ENCODE results near the gene KCP. TPM values are rescaled to one million over a fixed set of nuclear protein-coding genes. Genes with fewer than 3 reads are reported as not detected.

Gene KCP
- total and polyA plus RNA-seq, 10 of the 15 experiments (the other 5 are each of a cell fraction or from before 2014, with no cell fraction given) = 0.05 to 7.8 (median 2.5) TPM

DNA sequence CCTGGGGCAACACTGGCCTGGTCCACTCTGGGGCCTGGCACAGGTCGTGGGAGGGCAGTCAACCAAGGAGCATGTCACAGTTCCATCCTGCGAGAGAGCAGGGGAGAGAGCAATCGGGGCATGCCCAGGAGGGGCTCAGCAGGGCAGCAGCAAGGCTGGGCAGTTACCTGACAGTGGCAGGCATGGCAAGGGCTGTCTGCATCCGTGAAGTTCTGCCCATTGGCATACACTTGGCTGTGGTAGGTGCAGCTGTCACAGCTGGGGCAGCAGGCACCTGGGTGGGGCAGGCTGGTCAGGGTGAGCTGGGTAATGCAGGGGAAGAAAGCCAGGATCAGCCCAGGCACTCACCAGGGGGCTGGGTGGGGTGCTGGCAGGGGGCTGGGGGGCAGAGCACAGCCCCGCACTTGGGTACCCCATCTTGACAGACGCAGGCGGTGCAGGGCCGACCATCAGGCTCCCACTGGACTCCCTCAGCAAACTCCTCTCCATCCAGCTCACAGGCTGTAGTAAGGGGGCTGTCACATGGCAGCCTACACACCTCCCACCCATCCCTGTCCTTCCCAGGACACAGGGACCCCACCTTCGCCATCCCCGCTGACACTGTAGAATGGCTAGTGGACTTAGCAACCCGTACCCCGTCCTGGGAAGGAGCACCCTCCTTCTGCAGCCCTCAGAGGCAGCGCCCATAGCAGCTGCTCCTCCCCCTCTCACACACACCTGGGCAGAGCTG lies 17.8 kb downstream of the KCP start (continued):
- TF ChIP-seq, protein P1, sequence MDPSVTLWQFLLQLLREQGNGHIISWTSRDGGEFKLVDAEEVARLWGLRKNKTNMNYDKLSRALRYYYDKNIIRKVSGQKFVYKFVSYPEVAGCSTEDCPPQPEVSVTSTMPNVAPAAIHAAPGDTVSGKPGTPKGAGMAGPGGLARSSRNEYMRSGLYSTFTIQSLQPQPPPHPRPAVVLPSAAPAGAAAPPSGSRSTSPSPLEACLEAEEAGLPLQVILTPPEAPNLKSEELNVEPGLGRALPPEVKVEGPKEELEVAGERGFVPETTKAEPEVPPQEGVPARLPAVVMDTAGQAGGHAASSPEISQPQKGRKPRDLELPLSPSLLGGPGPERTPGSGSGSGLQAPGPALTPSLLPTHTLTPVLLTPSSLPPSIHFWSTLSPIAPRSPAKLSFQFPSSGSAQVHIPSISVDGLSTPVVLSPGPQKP (IDR thresholded peaks at IDR 0.05; ENCODE audit: low read depth, low read length) = no peak

DNA sequence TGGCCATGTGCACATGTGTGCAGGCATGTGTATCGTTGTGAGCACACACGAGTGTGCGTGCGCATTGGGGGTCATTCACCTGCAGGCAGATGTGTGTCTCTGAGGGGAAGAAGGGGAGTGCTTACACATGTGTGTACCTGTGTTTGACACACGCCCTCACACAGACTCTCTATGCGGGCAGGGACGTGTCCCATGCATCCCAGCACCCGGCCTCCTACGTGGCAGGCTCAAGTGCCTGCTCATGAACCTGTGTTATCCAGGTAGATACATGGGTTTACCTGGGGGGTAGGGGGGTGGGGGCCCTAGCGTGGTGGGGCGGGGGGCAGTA lies 18.6 kb downstream of the KCP start:
- DNase-seq (ENCODE audit: low read depth, low spot score) = no peak
- Histone ChIP-seq H4K20me1 (ENCODE audit: control insufficient read depth, insufficient read depth) (no peaks in the 10 kb centered on the region), H3K27ac (ENCODE audit: control insufficient read depth, insufficient read depth) (no peak overlapping the region), H3K4me3 (no peak overlapping the region), H3K79me2 (ENCODE audit: control insufficient read depth, insufficient read depth, low read length) (no peaks in the 10 kb centered on the region), H2AFZ (ENCODE audit: control insufficient read depth, low read depth, low read length) (no peak overlapping the region), H3K4me2 (ENCODE audit: control insufficient read depth, insufficient read depth) (no peak overlapping the region), H3K9me3 (replicated peaks; ENCODE audit: control insufficient read depth, insufficient read depth, low read length) (no peaks in the 10 kb centered on the region), H3K4me1 (ENCODE audit: control insufficient read depth, insufficient read depth, low read length) (no peaks in the 10 kb centered on the region), H3K27me3 (replicated peaks in 1 of 2; ENCODE audit: control insufficient read depth in 2 of 2, insufficient read depth in 2 of 2, low read length in 1 of 2) (peaks cover 0 to 1% of the 10 kb centered on the region in 2 experiments; a peak in 2 of 4 replicates), H3K36me3 (ENCODE audit: control insufficient read depth in 2 of 2, insufficient read depth in 2 of 2, low read length in 1 of 2) (no peaks in the 10 kb centered on the region), H3K9ac (ENCODE audit: control insufficient read depth, insufficient read depth, low read length) (no peak overlapping the region)
- FAIRE-seq = no peak
- WGBS (ENCODE audit: insufficient coverage, insufficient replicate concordance, low lambda C conversion rate, missing lambda C conversion rate) = 63% methylated on average over 6 of the region's 11 CpGs
- intact Hi-C loops (cut with micrococcal nuclease; ENCODE audit: unreplicated experiment) = no loop called here
- TF ChIP-seq NFXL1 (IDR thresholded peaks at IDR 0.05; ENCODE audit: borderline replicate concordance) (no peak), POLR2AphosphoS2 (IDR thresholded peaks at IDR 0.05; ENCODE audit: low read depth, low read length) (no peak), ZSCAN29 (IDR thresholded peaks at IDR 0.05) (no peak)
- TF ChIP-seq, protein P2, sequence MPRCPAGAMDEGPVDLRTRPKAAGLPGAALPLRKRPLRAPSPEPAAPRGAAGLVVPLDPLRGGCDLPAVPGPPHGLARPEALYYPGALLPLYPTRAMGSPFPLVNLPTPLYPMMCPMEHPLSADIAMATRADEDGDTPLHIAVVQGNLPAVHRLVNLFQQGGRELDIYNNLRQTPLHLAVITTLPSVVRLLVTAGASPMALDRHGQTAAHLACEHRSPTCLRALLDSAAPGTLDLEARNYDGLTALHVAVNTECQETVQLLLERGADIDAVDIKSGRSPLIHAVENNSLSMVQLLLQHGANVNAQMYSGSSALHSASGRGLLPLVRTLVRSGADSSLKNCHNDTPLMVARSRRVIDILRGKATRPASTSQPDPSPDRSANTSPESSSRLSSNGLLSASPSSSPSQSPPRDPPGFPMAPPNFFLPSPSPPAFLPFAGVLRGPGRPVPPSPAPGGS (IDR thresholded peaks at IDR 0.05; ENCODE audit: borderline replicate concordance, insufficient read depth, low read depth, low read length, poor library complexity, severe bottlenecking) = no peak
- TF ChIP-seq, protein P3, sequence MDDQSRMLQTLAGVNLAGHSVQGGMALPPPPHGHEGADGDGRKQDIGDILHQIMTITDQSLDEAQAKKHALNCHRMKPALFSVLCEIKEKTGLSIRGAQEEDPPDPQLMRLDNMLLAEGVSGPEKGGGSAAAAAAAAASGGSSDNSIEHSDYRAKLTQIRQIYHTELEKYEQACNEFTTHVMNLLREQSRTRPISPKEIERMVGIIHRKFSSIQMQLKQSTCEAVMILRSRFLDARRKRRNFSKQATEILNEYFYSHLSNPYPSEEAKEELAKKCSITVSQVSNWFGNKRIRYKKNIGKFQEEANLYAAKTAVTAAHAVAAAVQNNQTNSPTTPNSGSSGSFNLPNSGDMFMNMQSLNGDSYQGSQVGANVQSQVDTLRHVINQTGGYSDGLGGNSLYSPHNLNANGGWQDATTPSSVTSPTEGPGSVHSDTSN (IDR thresholded peaks at IDR 0.05; ENCODE audit: insufficient replicate concordance, low read depth, low read length) = no peak
- TF ChIP-seq, protein P4, sequence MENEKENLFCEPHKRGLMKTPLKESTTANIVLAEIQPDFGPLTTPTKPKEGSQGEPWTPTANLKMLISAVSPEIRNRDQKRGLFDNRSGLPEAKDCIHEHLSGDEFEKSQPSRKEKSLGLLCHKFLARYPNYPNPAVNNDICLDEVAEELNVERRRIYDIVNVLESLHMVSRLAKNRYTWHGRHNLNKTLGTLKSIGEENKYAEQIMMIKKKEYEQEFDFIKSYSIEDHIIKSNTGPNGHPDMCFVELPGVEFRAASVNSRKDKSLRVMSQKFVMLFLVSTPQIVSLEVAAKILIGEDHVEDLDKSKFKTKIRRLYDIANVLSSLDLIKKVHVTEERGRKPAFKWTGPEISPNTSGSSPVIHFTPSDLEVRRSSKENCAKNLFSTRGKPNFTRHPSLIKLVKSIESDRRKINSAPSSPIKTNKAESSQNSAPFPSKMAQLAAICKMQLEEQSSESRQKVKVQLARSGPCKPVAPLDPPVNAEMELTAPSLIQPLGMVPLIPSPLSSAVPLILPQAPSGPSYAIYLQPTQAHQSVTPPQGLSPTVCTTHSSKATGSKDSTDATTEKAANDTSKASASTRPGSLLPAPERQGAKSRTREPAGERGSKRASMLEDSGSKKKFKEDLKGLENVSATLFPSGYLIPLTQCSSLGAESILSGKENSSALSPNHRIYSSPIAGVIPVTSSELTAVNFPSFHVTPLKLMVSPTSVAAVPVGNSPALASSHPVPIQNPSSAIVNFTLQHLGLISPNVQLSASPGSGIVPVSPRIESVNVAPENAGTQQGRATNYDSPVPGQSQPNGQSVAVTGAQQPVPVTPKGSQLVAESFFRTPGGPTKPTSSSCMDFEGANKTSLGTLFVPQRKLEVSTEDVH (IDR thresholded peaks at IDR 0.05; ENCODE audit: low read depth, partially characterized antibody) = no peak
- no peak for ATAC-seq
- RAD21 ChIA-PET (ENCODE audit: unreplicated experiment) = interaction anchor here (0.6 to 1.0 kb wide), 2 partner anchors 48 to 317 kb away, joined by 3 read pairs; no protein-coding TSS in a partner anchor
- no TSS peak for BruUV-seq (replicated peaks)
- in situ Hi-C loops (cut with MboI) = no loop called here
- CTCF ChIA-PET = no interaction called here
- POLR2A ChIA-PET = no interaction called here
- SMC1A ChIA-PET (ENCODE audit: uncharacterized antibody, unreplicated experiment) = no interaction called here

All from GM12878 (cell line).